GM19372 (cell line): Measurements from ENCODE around the gene MYOF.
"Not testable (repeated sequence)": the region's sequence is repeated elsewhere in the genome, so short reads cannot be mapped to it uniquely, and the experiment has no call there.

Experiments
- ATAC-seq: cut with Tn5 transposase; IDR thresholded peaks from one replicate; pipeline ENCODE4 v1.9.1; 2021; ENCODE audit warnings: mild to moderate bottlenecking, low read depth, moderate library complexity; ENCODE audit not compliant: unreplicated experiment

The MYOF gene

GRCh38 chr10:93478873-93479272 is 3.3 kb downstream of the MYOF start:
- no peak for ATAC-seq

GRCh38 chr10:93476756-93477155 is 5.4 kb downstream of the MYOF start:
- no peak for ATAC-seq

GRCh38 chr10:93475871-93476270 is 6.3 kb downstream of the MYOF start:
- ATAC-seq = no peak

GRCh38 chr10:93475227-93475626 is 6.9 kb downstream of the MYOF start:
- ATAC-seq = no peak

- ATAC-seq = no peak
Observed at GRCh38 chr10:93473804-93474472, 8.2 kb downstream of the MYOF start.

GRCh38 chr10:93473161-93473560 is 9.0 kb downstream of the MYOF start:
- ATAC-seq = no peak

GRCh38 chr10:93471110-93471651 is 11.0 kb downstream of the MYOF start:
- no peak for ATAC-seq

- no peak for ATAC-seq
Observed at GRCh38 chr10:93469454-93469853, 12.7 kb downstream of the MYOF start.

- no peak for ATAC-seq
Observed at GRCh38 chr10:93468461-93469213, 13.5 kb downstream of the MYOF start.

- ATAC-seq = not testable (repeated sequence)
Observed at GRCh38 chr10:93467635-93468034, 14.5 kb downstream of the MYOF start.

GRCh38 chr10:93465806-93466675 is 16.1 kb downstream of the MYOF start:
- ATAC-seq = no peak

GRCh38 chr10:93464776-93465388 is 17.3 kb downstream of the MYOF start:
- no peak for ATAC-seq

- ATAC-seq = no peak
Observed at GRCh38 chr10:93463723-93464476, 18.2 kb downstream of the MYOF start.

GRCh38 chr10:93462881-93463280 is 19.3 kb downstream of the MYOF start:
- ATAC-seq = no peak

GRCh38 chr10:93462371-93462770 is 19.8 kb downstream of the MYOF start:
- ATAC-seq = no peak

- no peak for ATAC-seq
Observed at GRCh38 chr10:93461807-93462178, 20.3 kb downstream of the MYOF start.

GRCh38 chr10:93461109-93461806 is 20.9 kb downstream of the MYOF start:
- no peak for ATAC-seq

- ATAC-seq = no peak
Observed at GRCh38 chr10:93459466-93459865, 22.7 kb downstream of the MYOF start.

GRCh38 chr10:93458821-93459257 is 23.3 kb downstream of the MYOF start:
- ATAC-seq = no peak
